ENCODE results near the gene ATP6V0D1. TPM values are rescaled to one million over a fixed set of nuclear protein-coding genes. Genes with fewer than 3 reads are reported as not detected.

ATP6V0D1 gene
- total and polyA plus RNA-seq, 2 of the 4 experiments (the other 2 are of a cell fraction): 112 to 124 TPM

GRCh38 chr16:67446968-67447507, 33.9 kb downstream of the ATP6V0D1 start:
- Histone ChIP-seq H3K9me3 (ENCODE audit: control insufficient read depth, insufficient read depth, low read length) (no peaks in the 10 kb centered on the region), H3K4me1 (ENCODE audit: control insufficient read depth, insufficient read depth, low read length) (peaks cover 40% of the 10 kb centered on the region), H3K18ac (ENCODE audit: low read depth, low read length) (peak overlapping the region; percentile 65; the same call in 1 of the 2 replicates), H2BK20ac (ENCODE audit: low read depth, low read length) (no peak overlapping the region), H2BK15ac (ENCODE audit: low read depth, low read length) (no peak overlapping the region), H4K5ac (ENCODE audit: low read depth, low read length) (peak overlapping the region; percentile 41; the same call in 1 of the 2 replicates), H3K9ac (ENCODE audit: low read depth, low read length) (peak overlapping the region; percentile 44; the same call in 1 of the 2 replicates), H3K27me3 (ENCODE audit: control insufficient read depth, insufficient read depth, low read length) (no peaks in the 10 kb centered on the region), H3K4me2 (ENCODE audit: low read depth, low read length) (no peak overlapping the region; the same call in 1 of the 2 replicates), H3K14ac (replicated peaks; ENCODE audit: low read depth, low read length) (no peak overlapping the region; the same call in 1 of the 2 replicates), H2BK120ac (ENCODE audit: low read depth, low read length) (no peak overlapping the region; the same call in 1 of the 2 replicates), H3K4ac (ENCODE audit: low read depth, low read length) (no peak overlapping the region), H3K36me3 (ENCODE audit: control insufficient read depth, insufficient read depth, low read length) (peaks cover 14% of the 10 kb centered on the region; the same call in 1 of the 2 replicates), H3K9me1 (ENCODE audit: insufficient read depth, low read length) (peaks cover 3% of the 10 kb centered on the region; the same call in 1 of the 2 replicates), H2AK5ac (ENCODE audit: low read depth, low read length) (no peak overlapping the region), H3K79me1 (ENCODE audit: low read depth in 1 of 2, low read length in 2 of 2) (peaks cover 5 to 58% of the 10 kb centered on the region in 2 experiments; a peak in 3 of 4 replicates), H4K91ac (ENCODE audit: insufficient read depth, low read depth, low read length) (0 out of 2 replicates have a peak overlapping the region, but pooled peaks have one; percentile 14), H2AK9ac (replicated peaks; ENCODE audit: low read depth, low read length, poor library complexity) (peak overlapping the region; percentile 19), H2AFZ (replicated peaks; ENCODE audit: low read length, poor library complexity) (no peak overlapping the region), H4K20me1 (ENCODE audit: insufficient read depth, low read length) (peaks cover 50% of the 10 kb centered on the region), H3K4me3 (ENCODE audit: insufficient read depth, low read depth, low read length) (no peak overlapping the region), H4K8ac (ENCODE audit: low read depth in 2 of 2, low read length in 2 of 2) (peak overlapping the region in 1 of 2 experiments; percentile 43; a peak in 1 of 4 replicates), H3K23ac (ENCODE audit: low read depth, low read length) (peak overlapping the region; percentile 39; the same call in 1 of the 2 replicates), H3K27ac (ENCODE audit: insufficient read depth, low read length) (peak overlapping the region; percentile 85; the same call in 1 of the 2 replicates), H2BK5ac (ENCODE audit: low read depth, low read length, poor library complexity, severe bottlenecking) (peak overlapping the region; percentile 14), H3K56ac (ENCODE audit: extremely low read depth, insufficient read depth, low read length) (no peak overlapping the region)
- TF ChIP-seq POLR2A (IDR thresholded peaks at IDR 0.05; ENCODE audit: low read depth, low read length) (no peak), MAZ (IDR thresholded peaks at IDR 0.05; ENCODE audit: borderline replicate concordance, low read depth, low read length) (no peak), RFX5 (IDR thresholded peaks at IDR 0.05; ENCODE audit: low read depth, low read length) (no peak), RCOR1 (IDR thresholded peaks at IDR 0.05; ENCODE audit: insufficient replicate concordance, low read length) (no peak), MAFK (IDR thresholded peaks at IDR 0.05; ENCODE audit: low read depth, low read length) (no peak), SMC3 (IDR thresholded peaks at IDR 0.05; ENCODE audit: low read depth, low read length) (no peak), CEBPB (IDR thresholded peaks at IDR 0.05; ENCODE audit: low read depth, low read length) (no peak), FOS (IDR thresholded peaks at IDR 0.05; ENCODE audit: low read depth, low read length) (no peak)
- in situ Hi-C loops (cut with MboI; ENCODE audit: low sequenced_read_pairs): no loop called here
- WGBS, 2 experiments (ENCODE audit: extremely low coverage in 2 of 2, insufficient read length in 1 of 2): no CpG with 5 or more reads among the region's 8 CpGs
- ChIA-PET POLR2A (ENCODE audit: unreplicated experiment) (interaction anchor here (0.6 kb wide), 1 partner anchor 10 kb away, joined by 4 read pairs; no protein-coding TSS in a partner anchor), CTCF (interaction anchor here (0.7 to 1.9 kb wide), 6 partner anchors 8 to 187 kb away, joined by 3 to 7 read pairs (median 4); no protein-coding TSS in a partner anchor)
- dilution Hi-C loops (cut with HindIII; ENCODE audit: low sequenced_read_pairs, unreplicated experiment): no loop called here
- intact Hi-C loops (cut with micrococcal nuclease): no loop called here
- no TSS peak for BruUV-seq (replicated peaks)
- ATAC-seq (ENCODE audit: low read depth) (no peak; the same call in 1 of the 2 replicates), DNase-seq (no peak)
